Stomach (tissue), 9 donors: ENCODE data around the gene PRKG1. TPM values are rescaled to one million over a fixed set of nuclear protein-coding genes. Genes with fewer than 3 reads are reported as not detected.
"Not testable (repeated sequence)": the region's sequence is repeated elsewhere in the genome, so short reads cannot be mapped to it uniquely, and the experiment has no call there.

Source experiments
- DNase-seq, 2 donors: peaks; one replicate each; pipeline versions ENCODE4 v3.0.0 to v3.0.0-alpha.2; 2013 to 2019
- H3K27ac ChIP-seq, 5 donors: fragments of 200-600 bp in 4 of 5; sonication (generic) in 4 of 5; one replicate each; pipeline ENCODE4 v1.5.1; 2013 to 2019; ENCODE audit warnings: mild to moderate bottlenecking in 1 of 5, moderate library complexity in 1 of 5
- H3K27me3 ChIP-seq, 3 donors: fragments of 200-600 bp; sonication (generic); one replicate each; pipeline ENCODE4 v1.5.1; 2017 to 2019; ENCODE audit warnings: mixed run types in 1 of 3
- H3K36me3 ChIP-seq, 4 donors: fragments of 200-600 bp; sonication (generic); 1 replicate in 3 of 4; 2 replicates in 1 of 4; pipeline ENCODE4 v1.5.1; 2016 to 2019
- H3K4me1 ChIP-seq, 4 donors: fragments of 200-600 bp; sonication (generic); one replicate each; pipeline ENCODE4 v1.5.1; 2016 to 2019
- H3K4me3 ChIP-seq, 4 donors: fragments of 200-600 bp; sonication (generic) in 3 of 4; one replicate each; pipeline ENCODE4 v1.5.1; 2016 to 2019; ENCODE audit warnings: mild to moderate bottlenecking in 1 of 4
- H3K9me3 ChIP-seq, 4 donors: fragments of 200-600 bp; sonication (generic); one replicate each; pipeline ENCODE4 v1.5.1; 2016 to 2019
- CTCF ChIP-seq, 7 experiments: fragments of 450-650 bp in 4 of 7; fragments of 200-600 bp in 3 of 7; sonication (generic) in 3 of 7; IDR thresholded peaks; one replicate each; pipeline ENCODE4 v1.5.1; 2016 to 2019; ENCODE audit warnings: antibody characterized with exemption in 7 of 7, control low read depth in 2 of 7, mild to moderate bottlenecking in 1 of 7
- EP300 ChIP-seq: sonication (generic); formaldehyde crosslinking; IDR thresholded peaks from one replicate; pipeline ENCODE4 v1.6.1; 2017; ENCODE audit warnings: antibody characterized with exemption
- POLR2A ChIP-seq, 4 donors: fragments of 450-650 bp; IDR thresholded peaks; one replicate each; pipeline ENCODE4 v1.6.1; 2016; ENCODE audit warnings: antibody characterized with exemption in 4 of 4, control low read depth in 2 of 4, mild to moderate bottlenecking in 1 of 4, moderate library complexity in 1 of 4
- POLR2AphosphoS5 ChIP-seq, 3 donors: sonication (generic); formaldehyde crosslinking; IDR thresholded peaks; one replicate each; pipeline ENCODE4 v1.6.1; 2016; ENCODE audit warnings: antibody characterized with exemption in 3 of 3
- WGBS, 5 donors: extraction: QIAGEN DNeasy Blood & Tissue Kit in 3 of 5; methylation state at CpG; one replicate each; pipeline versions ENCODE4 v1.1.5 to v1.1.7; 2013 to 2018; 5-methylcytosine and 5-hydroxymethylcytosine counted together
- intact Hi-C: fragments of 100-400 bp; cut with DNase I; formaldehyde crosslinking; loops from one replicate; pipeline ENCODE4 v1.15.1; 2023; ENCODE audit warnings: low total_unique reads
- polyA plus RNA-seq, 3 donors: library from polyadenylated mRNA; stranded (reverse); fragments of 200-250 nt; gene quantifications; one replicate each; pipeline ENCODE4 v1.2.3, GENCODE V29; 2013
- total RNA-seq, 5 donors: library from RNA; depleted of rRNA; stranded (reverse); fragments of >200 nt; gene quantifications; one replicate each; pipeline versions ENCODE4 v1.1.0 to v1.2.3, GENCODE V29; 2014 to 2016
- donor health status: healthy with polysubstance abuse.
- donor health status: Bipolar disorder and iron deficiency.
- donor health status: healthy.

The PRKG1 gene
- total and polyA plus RNA-seq, 8 donors, result 1.5 to 89.2 (median 14.3) TPM

DNA sequence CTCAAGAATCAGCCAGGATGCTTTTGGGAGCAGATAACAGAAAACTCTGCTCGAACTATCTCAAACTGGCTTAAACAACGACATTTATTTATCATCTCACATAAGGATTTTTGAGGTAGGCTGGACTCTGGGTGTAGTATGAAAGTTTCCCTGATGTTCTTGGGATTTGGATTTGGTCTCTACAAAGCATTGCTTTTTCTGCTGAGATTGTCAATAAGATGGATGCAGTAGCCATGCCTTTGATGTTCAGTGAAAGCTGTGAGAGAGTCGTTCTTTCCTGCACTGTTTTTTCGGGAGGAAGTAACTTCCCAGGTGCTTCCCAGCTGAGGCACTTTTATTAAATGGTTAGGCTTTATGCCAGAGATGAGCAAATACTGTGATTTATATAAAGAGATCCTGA lies 181.1 kb downstream of the PRKG1 start:
- H3K27ac ChIP-seq, result no peak overlapping the region
- WGBS, 5 donors, result 60 to 80% (median 69%) methylated on average over 4 of the region's 4 CpGs

GRCh38 chr10:51257511-51258248 lies 183.4 kb downstream of the PRKG1 start:
- Histone ChIP-seq H3K9me3 (no peaks in the 10 kb centered on the region), H3K27me3 (no peaks in the 10 kb centered on the region), H3K4me1 (no peaks in the 10 kb centered on the region), H3K27ac (no peak overlapping the region), H3K4me3 (no peak overlapping the region), H3K36me3 (no peaks in the 10 kb centered on the region)
- no peak for DNase-seq
- 75 to 89% (median 81%) methylated on average over 7 of the region's 7 CpGs for WGBS, 5 donors
- intact Hi-C loops, result no loop called here
- TF ChIP-seq POLR2A (IDR thresholded peaks at IDR 0.05), result no peak

More for the DNA sequence above, 181.1 kb downstream of the PRKG1 start:
- Histone ChIP-seq H3K27me3 (no peaks in the 10 kb centered on the region), H3K9me3 (no peaks in the 10 kb centered on the region), H3K4me1 (no peaks in the 10 kb centered on the region), H3K36me3 (no peaks in the 10 kb centered on the region), H3K4me3 (no peak overlapping the region)
- TF ChIP-seq EP300 (no peak), CTCF (IDR thresholded peaks at IDR 0.05) (no peak), POLR2A (IDR thresholded peaks at IDR 0.05) (no peak), POLR2AphosphoS5 (IDR thresholded peaks at IDR 0.05) (no peak)
- no peak for DNase-seq
- intact Hi-C loops, result no loop called here

- H3K36me3 ChIP-seq, result no peaks in the 10 kb centered on the region
- H3K27ac ChIP-seq, result no peak overlapping the region
- intact Hi-C loops, result no loop called here
- WGBS, 5 donors, result 88 to 99% (median 92%) methylated on average over 2 of the region's 2 CpGs
- H3K4me3 ChIP-seq, result no peak overlapping the region
- DNase-seq, result no peak
- H3K27me3 ChIP-seq, result no peaks in the 10 kb centered on the region
- TF ChIP-seq EP300, result no peak
- no peak for TF ChIP-seq POLR2AphosphoS5 (IDR thresholded peaks at IDR 0.05)
- TF ChIP-seq POLR2A (IDR thresholded peaks at IDR 0.05), result no peak
- TF ChIP-seq CTCF (IDR thresholded peaks at IDR 0.05), result no peak
- no peaks in the 10 kb centered on the region for H3K9me3 ChIP-seq
- H3K4me1 ChIP-seq, result no peaks in the 10 kb centered on the region
Observed at GRCh38 chr10:51260376-51260775, 186.1 kb downstream of the PRKG1 start.

GRCh38 chr10:51266496-51266895 lies 192.2 kb downstream of the PRKG1 start:
- Histone ChIP-seq H3K27ac (no peak overlapping the region), H3K36me3 (no peaks in the 10 kb centered on the region), H3K4me1 (no peaks in the 10 kb centered on the region), H3K9me3 (no peaks in the 10 kb centered on the region), H3K27me3 (no peaks in the 10 kb centered on the region), H3K4me3 (no peak overlapping the region)
- DNase-seq, result no peak
- TF ChIP-seq EP300 (no peak), POLR2AphosphoS5 (IDR thresholded peaks at IDR 0.05) (no peak), POLR2A (IDR thresholded peaks at IDR 0.05) (no peak), CTCF (IDR thresholded peaks at IDR 0.05) (no peak)
- intact Hi-C loops, result no loop called here
- 81 to 89% (median 83%) methylated on average over 3 of the region's 3 CpGs for WGBS, 5 donors

- H3K9me3 ChIP-seq, intact Hi-C loops, H3K27me3 ChIP-seq, H3K27ac ChIP-seq, H3K4me3 ChIP-seq, DNase-seq, H3K36me3 ChIP-seq, H3K4me1 ChIP-seq: not testable (repeated sequence)
- whole genome bisulfite sequencing, 5 donors, result 81 to 88% (median 85%) methylated on average over 8 of the region's 8 CpGs
Observed at GRCh38 chr10:51267980-51268570, 193.8 kb downstream of the PRKG1 start.
